ENCODE results near the gene SNX3.

DNA sequence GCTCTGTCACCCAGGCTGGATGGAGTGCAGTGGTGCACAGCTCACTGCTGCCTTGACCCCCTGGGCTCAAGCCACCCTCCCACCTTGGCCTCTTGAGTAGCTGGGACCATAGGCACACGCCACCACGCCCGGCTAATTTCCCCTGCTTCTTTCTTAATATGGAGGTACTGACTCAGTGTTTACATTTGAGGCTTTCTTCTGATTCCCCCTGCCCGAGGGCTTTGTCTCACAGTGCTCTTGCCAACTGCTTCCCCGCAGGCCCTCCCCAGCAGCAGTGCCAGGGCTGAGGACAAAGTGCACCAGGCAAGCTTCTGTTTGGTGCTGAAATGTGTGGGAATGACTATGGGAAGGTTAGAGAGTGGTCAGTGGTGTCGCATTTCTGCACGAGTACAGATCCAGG is 60.2 kb downstream of the SNX3 start:
- TF ChIP-seq CTCF (IDR thresholded peaks at IDR 0.05) (no peak), POLR2A (IDR thresholded peaks at IDR 0.05) (no peak), POLR2AphosphoS5 (IDR thresholded peaks at IDR 0.05) (no peak)
